Measurements from ENCODE around the gene LDB3. TPM values are rescaled to one million over a fixed set of nuclear protein-coding genes. Genes with fewer than 3 reads are reported as not detected.

LDB3 gene
- total and polyA plus RNA-seq, 10 donors: 0.14 to 1.2 (median 0.36) TPM; not detected in 2

DNA sequence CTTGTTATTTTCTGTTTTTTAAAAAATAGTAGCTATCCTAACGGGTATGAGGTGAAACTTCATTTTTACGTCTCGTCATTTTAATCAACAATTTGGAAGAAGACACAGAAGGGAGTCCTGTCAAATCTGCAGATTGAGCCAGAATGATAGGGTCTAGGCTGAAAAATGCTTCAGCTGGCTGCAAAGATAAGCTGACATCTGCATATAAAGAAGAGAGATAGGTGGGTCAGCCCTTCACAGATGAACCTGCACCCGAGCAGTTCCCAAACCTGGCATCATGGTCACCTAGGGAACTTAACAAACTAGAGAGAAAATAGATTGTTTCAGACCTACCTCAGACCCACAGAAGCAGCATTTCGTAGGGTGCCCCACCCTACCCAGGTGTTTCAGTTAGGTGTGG lies 52.9 kb downstream of the LDB3 start:
- intact Hi-C loops (cut with DNase I; ENCODE audit: low total_unique reads): no loop called here
- Histone ChIP-seq H3K4me1 (no peaks in the 10 kb centered on the region), H3K9me3 (no peaks in the 10 kb centered on the region), H3K4me3 (no peak overlapping the region), H3K27ac (no peak overlapping the region), H3K27me3 (replicated peaks in 1 of 7) (peaks cover 0 to 49% (median 0%) of the 10 kb centered on the region in 7 donors), H3K36me3 (no peaks in the 10 kb centered on the region)
- TF ChIP-seq, protein P1, sequence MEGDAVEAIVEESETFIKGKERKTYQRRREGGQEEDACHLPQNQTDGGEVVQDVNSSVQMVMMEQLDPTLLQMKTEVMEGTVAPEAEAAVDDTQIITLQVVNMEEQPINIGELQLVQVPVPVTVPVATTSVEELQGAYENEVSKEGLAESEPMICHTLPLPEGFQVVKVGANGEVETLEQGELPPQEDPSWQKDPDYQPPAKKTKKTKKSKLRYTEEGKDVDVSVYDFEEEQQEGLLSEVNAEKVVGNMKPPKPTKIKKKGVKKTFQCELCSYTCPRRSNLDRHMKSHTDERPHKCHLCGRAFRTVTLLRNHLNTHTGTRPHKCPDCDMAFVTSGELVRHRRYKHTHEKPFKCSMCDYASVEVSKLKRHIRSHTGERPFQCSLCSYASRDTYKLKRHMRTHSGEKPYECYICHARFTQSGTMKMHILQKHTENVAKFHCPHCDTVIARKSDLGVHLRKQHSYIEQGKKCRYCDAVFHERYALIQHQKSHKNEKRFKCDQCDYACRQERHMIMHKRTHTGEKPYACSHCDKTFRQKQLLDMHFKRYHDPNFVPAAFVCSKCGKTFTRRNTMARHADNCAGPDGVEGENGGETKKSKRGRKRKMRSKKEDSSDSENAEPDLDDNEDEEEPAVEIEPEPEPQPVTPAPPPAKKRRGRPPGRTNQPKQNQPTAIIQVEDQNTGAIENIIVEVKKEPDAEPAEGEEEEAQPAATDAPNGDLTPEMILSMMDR (IDR thresholded peaks at IDR 0.05 in 8 of 11, conservative IDR thresholded peaks at IDR 0.05 in 3 of 11): no peak
- no peak for DNase-seq
- WGBS, 5 donors: 79 to 89% (median 84%) methylated on average over 5 of the region's 5 CpGs

DNA sequence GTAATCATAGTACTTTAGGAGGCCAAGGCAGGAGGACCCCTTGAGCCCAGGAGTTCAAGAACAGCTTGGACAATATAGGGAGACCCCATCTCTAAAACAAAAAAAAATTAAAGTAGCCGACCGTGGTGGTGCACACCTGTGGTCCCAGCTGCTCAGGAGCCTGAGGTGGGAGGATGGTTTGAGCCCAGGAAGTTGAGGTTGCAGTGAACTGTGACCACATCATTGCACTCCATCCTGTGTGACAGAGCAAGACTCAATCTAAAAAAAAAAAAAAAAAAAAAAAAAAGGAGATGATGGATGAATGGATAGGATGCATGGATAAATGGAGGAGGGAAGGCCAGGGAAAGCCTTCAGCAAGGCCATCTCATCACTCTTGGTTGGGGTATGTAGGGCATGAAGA lies 54.7 kb downstream of the LDB3 start:
- H3K4me3 ChIP-seq: no peak overlapping the region
- H3K27me3 ChIP-seq (replicated peaks in 1 of 7): peaks cover 0 to 53% (median 4%) of the 10 kb centered on the region in 7 donors
- no peaks in the 10 kb centered on the region for H3K4me1 ChIP-seq
- H3K9me3 ChIP-seq: no peaks in the 10 kb centered on the region
- TF ChIP-seq POLR2AphosphoS5 (IDR thresholded peaks at IDR 0.05): no peak
- TF ChIP-seq POLR2A (IDR thresholded peaks at IDR 0.05): no peak
- H3K27ac ChIP-seq: no peak overlapping the region
- intact Hi-C loops (cut with DNase I; ENCODE audit: low total_unique reads): no loop called here
- no peak for DNase-seq
- no peaks in the 10 kb centered on the region for H3K36me3 ChIP-seq
- WGBS, 5 donors: 47 to 60% (median 58%) methylated on average over 2 of the region's 2 CpGs

DNA sequence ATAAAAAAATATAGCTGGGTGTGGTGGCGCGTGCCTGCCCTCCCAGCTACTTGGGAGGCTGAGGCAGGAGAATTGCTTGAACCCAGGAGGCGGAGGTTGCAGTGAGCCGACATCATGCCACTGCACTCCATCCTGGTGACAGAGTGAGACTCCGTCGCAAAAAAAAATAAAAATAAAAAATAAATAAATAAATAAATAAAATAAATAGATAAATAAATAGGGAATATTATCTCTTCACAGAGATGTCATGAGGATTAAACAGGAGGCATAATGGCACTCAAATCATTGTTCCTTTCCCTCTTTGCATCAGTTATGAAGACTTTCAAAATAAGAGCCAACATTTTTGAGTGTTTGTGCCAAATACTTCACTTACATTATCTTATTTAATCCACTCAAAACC lies 56.1 kb downstream of the LDB3 start:
- Histone ChIP-seq H3K27me3 (replicated peaks in 1 of 7) (peaks cover 0 to 67% (median 4%) of the 10 kb centered on the region in 7 donors), H3K9me3 (no peaks in the 10 kb centered on the region), H3K27ac (no peak overlapping the region), H3K36me3 (no peaks in the 10 kb centered on the region), H3K4me3 (no peak overlapping the region), H3K4me1 (no peaks in the 10 kb centered on the region)
- no peak for DNase-seq
- TF ChIP-seq POLR2A (IDR thresholded peaks at IDR 0.05) (no peak), POLR2AphosphoS5 (IDR thresholded peaks at IDR 0.05) (no peak)
- TF ChIP-seq, protein P1 (IDR thresholded peaks at IDR 0.05 in 8 of 11, conservative IDR thresholded peaks at IDR 0.05 in 3 of 11): no peak
- 95 to 99% (median 98%) methylated on average over 6 of the region's 6 CpGs for whole genome bisulfite sequencing, 5 donors
- intact Hi-C loops (cut with DNase I; ENCODE audit: low total_unique reads): no loop called here

DNA sequence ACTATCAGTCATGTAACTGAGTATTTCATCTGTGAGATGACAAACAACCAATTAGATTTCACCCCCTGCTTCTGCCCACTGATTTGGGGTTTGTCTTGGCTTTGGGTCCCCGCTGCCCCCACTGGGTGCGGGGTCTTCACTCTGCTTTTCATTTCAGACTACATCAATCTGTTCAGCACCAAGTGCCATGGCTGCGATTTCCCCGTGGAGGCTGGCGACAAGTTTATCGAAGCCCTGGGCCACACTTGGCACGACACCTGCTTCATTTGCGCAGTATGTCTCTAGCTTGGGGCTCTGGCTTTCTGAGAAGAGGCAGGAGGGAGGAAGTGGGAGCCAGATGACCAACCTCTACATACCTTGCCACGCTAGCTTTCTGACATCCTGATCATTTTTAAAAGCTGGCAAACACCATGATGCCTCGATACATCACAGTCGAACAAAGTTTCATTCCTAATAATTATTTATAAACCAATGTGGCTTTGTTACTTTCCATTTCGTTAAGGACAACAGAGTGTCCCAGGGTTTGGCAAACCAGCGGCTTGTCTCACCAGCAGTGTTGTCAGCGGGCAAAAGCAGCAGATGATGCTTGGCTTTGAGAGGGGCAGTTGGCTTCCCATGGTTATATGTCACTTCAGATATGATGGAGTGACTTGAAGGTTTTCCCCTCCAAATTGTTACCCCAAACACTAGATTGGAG lies 57.8 kb downstream of the LDB3 start:
- H3K4me3 ChIP-seq: no peak overlapping the region
- no peaks in the 10 kb centered on the region for H3K4me1 ChIP-seq
- DNase-seq: no peak
- intact Hi-C loops (cut with DNase I; ENCODE audit: low total_unique reads): no loop called here
- peaks cover 0 to 65% (median 4%) of the 10 kb centered on the region in 7 donors for H3K27me3 ChIP-seq (replicated peaks in 1 of 7)
- H3K27ac ChIP-seq: no peak overlapping the region
- no peaks in the 10 kb centered on the region for H3K36me3 ChIP-seq
- 91 to 95% (median 94%) methylated on average over 14 of the region's 14 CpGs for WGBS, 5 donors
- no peaks in the 10 kb centered on the region for H3K9me3 ChIP-seq
- TF ChIP-seq POLR2A (IDR thresholded peaks at IDR 0.05): no peak

DNA sequence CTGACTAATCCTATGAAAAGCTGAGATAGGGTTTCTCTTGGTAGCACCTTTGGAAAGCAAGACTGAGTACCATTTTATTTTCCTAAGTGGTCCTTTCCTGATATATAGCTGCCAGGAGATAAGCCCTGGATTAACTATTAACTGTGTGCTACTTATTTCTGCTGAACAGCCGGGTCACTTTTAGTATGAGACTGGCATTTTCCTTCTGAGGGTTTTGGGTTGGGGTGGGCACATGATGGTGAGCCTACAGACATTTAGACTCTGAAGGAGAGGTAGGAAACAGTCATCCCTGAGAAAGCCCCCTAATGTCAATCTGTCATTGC lies 58.3 kb downstream of the LDB3 start:
- H3K36me3 ChIP-seq: no peaks in the 10 kb centered on the region
- no peak for DNase-seq
- intact Hi-C loops (cut with DNase I; ENCODE audit: low total_unique reads): no loop called here
- 70 to 87% (median 73%) methylated on average over 1 of the region's 1 CpG for WGBS, 5 donors
- H3K9me3 ChIP-seq: no peaks in the 10 kb centered on the region
- no peak overlapping the region for H3K4me3 ChIP-seq
- no peaks in the 10 kb centered on the region for H3K4me1 ChIP-seq
- peaks cover 0 to 62% (median 4%) of the 10 kb centered on the region in 7 donors for H3K27me3 ChIP-seq (replicated peaks in 1 of 7)
- TF ChIP-seq POLR2AphosphoS5 (IDR thresholded peaks at IDR 0.05): no peak
- TF ChIP-seq, protein P1 (IDR thresholded peaks at IDR 0.05 in 8 of 11, conservative IDR thresholded peaks at IDR 0.05 in 3 of 11): no peak
- TF ChIP-seq POLR2A (IDR thresholded peaks at IDR 0.05): no peak
- no peak overlapping the region for H3K27ac ChIP-seq

Measured in spleen (tissue), 11 donors.